HG02884 (cell line): ENCODE data around the gene ATG101.

Source experiments
- ATAC-seq: cut with Tn5 transposase; IDR thresholded peaks from one replicate; pipeline ENCODE4 v1.9.1; 2021; ENCODE audit warnings: mild to moderate bottlenecking, moderate library complexity; ENCODE audit not compliant: unreplicated experiment

Gene ATG101

GRCh38 chr12:52079576-52080402 is 10.0 kb downstream of the ATG101 start, which contains the start of gene SMIM41:
Gene SMIM41, plus strand, starts transcription at chr12:52079704. Its CDS starts 76 bp downstream, at chr12:52079780.
- ATAC-seq = no peak

- ATAC-seq = no peak
Measured at GRCh38 chr12:52080403-52081251, 10.8 kb downstream of the ATG101 start.

DNA sequence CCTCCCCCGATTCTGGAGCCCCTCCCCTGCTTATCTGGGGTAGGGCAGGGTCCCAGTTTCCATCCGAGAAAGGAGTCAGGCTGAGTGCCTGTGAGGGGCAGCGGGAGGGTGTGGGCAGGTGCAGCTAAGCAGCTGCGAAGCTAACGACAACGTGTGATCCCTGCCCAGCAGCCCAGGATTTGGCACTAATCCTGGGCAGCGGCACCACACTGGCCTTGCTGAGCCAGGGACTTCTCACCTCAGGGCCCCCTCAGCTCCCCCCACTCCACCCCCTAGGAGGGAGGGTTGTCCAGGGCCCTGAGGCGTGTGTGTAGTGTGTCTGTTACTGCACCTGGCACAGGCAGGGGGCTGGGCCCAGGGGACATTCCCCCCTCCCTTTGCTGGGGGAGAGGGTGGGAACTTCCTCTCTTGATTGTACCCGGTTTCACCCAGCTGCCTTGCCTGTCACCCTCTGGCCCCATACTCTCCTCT is 11.5 kb downstream of the ATG101 start:
- ATAC-seq = no peak

- ATAC-seq = no peak
Measured at GRCh38 chr12:52082026-52082668, 12.4 kb downstream of the ATG101 start.

- no peak for ATAC-seq
Measured at GRCh38 chr12:52082669-52082987, 12.8 kb downstream of the ATG101 start.

- no peak for ATAC-seq
Measured at GRCh38 chr12:52082988-52083637, 13.3 kb downstream of the ATG101 start.

- no peak for ATAC-seq
Measured at GRCh38 chr12:52083638-52083996, 13.8 kb downstream of the ATG101 start.

GRCh38 chr12:52084491-52085231 is 14.9 kb downstream of the ATG101 start:
- ATAC-seq = no peak

DNA sequence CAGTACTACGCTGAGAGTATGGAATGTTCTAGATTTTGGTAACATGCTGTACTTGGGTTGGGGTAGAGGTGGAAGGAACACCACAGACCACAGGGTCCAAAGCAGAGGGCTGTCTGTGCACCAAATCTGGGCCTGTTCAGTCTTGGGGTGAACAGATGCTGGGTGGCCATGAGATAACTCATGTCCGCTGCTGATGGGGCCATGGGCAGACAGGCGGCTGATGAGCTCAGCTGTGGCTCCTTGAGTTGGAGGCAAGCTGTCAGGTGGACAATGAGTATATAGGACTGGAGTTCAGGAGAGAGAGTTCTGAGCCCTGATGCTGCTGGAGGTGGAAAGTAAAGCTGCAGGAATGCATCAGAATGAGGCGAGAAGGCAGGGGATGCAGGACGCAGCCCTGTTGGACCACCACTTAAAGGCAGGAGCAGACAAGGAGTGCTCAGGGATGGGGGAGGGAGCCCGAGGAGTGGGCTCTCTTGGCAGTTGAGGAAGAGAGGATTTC is 16.0 kb downstream of the ATG101 start:
- no peak for ATAC-seq

- ATAC-seq = no peak
Measured at GRCh38 chr12:52086366-52086765, 16.6 kb downstream of the ATG101 start.

DNA sequence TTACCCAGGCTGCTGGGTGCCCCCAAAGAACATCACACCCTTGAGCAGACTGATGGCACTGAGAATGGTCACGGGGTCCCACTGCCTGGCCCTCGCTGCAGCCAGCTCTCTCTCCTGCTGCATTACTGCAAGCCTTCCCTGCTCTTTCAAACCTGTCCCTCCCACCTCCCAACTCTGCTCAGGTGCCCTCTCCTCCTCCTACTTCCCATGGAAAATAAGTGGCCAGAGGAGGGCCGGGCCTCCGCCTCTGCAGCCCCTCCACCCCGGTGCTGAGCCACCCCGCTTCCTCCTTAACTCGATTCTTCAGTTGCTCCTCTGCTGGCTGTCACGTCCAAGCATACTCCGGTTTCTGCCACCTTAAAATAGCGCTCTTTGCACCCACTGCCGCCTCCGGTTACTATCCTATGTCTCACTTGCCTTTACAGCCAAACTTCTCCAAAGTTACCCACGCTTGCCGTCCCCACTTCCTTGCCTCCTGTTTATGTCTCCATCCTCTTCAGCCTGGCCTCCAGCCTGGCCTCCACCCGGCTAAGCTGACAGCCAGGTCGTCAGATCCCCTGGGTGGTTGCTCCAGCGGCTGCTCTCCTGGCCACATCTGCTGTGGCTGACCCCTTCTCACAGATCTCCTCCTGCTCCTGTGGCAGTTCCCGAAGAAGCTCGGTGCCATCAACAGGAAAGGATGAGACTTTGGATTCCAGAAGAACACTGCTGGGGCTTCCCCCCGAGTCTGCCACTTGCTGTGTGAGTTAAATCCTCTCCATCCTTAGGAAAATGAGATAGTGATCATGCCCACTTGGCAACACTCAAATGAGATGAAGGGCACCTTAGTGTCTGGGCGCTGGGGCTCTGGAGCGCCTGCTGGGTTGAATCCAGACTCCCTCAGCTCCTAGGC is 17.4 kb downstream of the ATG101 start:
- no peak for ATAC-seq

- no peak for ATAC-seq
Measured at GRCh38 chr12:52087961-52088820, 18.4 kb downstream of the ATG101 start.

DNA sequence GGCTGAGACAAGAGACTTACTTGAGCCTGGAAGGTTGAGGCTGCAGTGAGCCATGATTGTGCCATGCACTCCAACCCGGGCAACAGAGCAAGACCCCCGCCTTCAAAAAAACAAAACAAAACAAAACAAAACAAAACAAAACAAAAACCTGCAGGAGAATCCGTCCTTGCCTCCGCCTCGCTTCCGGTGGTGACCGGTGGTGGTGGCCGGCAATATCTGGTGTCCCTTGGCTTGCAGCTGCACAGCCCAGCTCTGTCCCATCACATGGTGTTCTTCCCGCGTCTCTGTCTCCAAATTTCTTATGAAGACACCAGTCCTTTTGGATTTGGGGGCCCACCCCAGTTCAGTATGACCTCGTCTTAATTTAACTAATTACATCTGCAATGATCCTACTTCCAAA is 19.7 kb downstream of the ATG101 start:
- ATAC-seq = no peak

GRCh38 chr12:52090291-52090690 is 20.5 kb downstream of the ATG101 start:
- no peak for ATAC-seq

DNA sequence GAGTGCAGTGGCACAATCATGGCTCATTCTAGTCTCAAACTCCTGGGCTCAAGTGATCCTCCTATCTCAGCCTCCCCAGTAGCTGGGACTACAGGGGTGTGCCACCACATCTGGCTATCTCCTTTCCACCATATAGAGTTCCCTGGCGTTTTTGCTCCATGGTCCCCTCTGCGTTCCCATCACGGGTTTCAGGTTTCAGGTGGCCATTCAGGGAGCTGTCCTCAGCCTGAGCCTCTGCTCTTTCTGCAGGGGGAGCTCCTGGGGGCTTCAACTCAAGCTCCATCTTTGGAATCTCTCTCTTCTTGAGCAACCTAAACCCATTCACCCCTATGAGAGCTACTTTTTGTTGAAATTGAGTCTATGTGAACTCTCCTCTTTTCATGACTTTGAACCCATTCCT is 21.3 kb downstream of the ATG101 start:
- ATAC-seq = no peak

DNA sequence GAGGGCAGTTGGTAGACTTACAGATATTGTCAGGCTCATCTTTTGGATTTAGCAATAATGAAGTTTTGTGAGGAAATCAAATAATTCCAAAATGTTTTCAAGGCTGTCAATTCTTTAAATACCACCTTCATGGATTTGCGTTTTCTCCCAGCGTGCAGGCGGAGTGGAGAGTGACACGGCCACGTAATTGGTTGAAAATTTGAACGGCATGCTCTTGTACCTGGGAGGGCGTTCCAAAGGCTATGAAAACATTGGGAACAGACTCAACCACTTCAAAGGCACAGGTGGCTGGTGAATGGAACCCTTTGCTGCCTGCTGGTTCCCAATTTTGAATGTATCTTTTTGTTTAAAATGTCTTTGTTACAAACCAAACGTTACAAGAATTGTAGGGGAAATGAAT is 22.1 kb downstream of the ATG101 start:
- ATAC-seq = no peak

- no peak for ATAC-seq
Measured at GRCh38 chr12:52093346-52093745, 23.6 kb downstream of the ATG101 start.

DNA sequence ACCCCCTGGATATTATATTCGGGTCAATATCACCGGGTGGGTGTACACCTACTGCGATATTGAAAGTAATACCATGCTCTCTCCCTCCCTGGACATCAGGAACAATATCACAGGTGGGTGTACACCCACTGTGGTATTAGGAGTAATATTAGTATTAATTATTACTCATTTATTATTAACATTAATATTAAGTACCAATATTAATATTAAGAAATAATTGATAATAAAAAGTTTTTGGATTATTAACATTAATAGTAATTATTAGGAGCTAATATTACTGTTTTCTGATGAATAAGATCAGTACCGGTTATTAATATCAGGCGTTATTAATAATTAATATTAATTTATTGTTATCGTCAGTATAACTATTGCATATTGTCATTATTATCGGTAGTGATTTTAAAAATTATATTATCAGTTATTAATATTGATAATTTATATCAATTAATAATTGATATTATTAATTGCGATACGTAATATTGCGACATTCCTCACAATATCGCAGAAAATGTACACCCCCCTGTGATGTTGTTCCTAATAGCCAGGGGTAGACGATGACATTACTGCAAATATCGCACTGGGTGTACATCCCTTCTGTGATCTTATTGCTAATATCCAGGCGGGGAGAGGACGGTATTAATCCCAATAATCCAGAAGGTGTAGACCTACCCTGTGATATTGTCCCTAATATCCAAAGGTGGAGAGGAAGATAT is 26.7 kb downstream of the ATG101 start:
- ATAC-seq = no peak
